Upper lobe of left lung (tissue), 6 donors: ENCODE measurements around the gene ANKRD13D. TPM values are rescaled to one million over a fixed set of nuclear protein-coding genes. Genes with fewer than 3 reads are reported as not detected.

Source experiments
- ATAC-seq, 2 donors: fragments of 200-7000 bp; cut with Tn5 transposase; one replicate each; pipeline ENCODE4 v1.9.1; 2022; ENCODE audit warnings: mild to moderate bottlenecking in 2 of 2, moderate library complexity in 2 of 2; ENCODE audit not compliant: low FRiP score in 2 of 2
- DNase-seq, 2 donors: peaks; one replicate each; pipeline ENCODE4 v3.0.0-alpha.2; 2019 to 2020
- H3K27ac ChIP-seq, 4 donors: fragments of 200-600 bp; sonication (generic); one replicate each; pipeline ENCODE4 v1.5.1; 2016 to 2019
- H3K27me3 ChIP-seq, 4 donors: fragments of 200-600 bp; sonication (generic); one replicate each; pipeline ENCODE4 v1.5.1; 2017 to 2019
- H3K36me3 ChIP-seq, 4 donors: fragments of 200-600 bp; sonication (generic); one replicate each; pipeline ENCODE4 v1.5.1; 2016 to 2019
- H3K4me1 ChIP-seq, 4 donors: fragments of 200-600 bp; sonication (generic); one replicate each; pipeline ENCODE4 v1.5.1; 2018 to 2019
- H3K4me3 ChIP-seq, 4 donors: fragments of 200-600 bp; sonication (generic); one replicate each; pipeline ENCODE4 v1.5.1; 2017 to 2019; ENCODE audit warnings: mild to moderate bottlenecking in 2 of 4, moderate library complexity in 1 of 4
- H3K9me3 ChIP-seq, 4 donors: fragments of 200-600 bp; sonication (generic); one replicate each; pipeline ENCODE4 v1.5.1; 2018 to 2019
- CTCF ChIP-seq, 6 experiments: fragments of 450-650 bp in 4 of 6; fragments of 200-600 bp in 2 of 6; sonication (generic) in 2 of 6; IDR thresholded peaks; one replicate each; pipeline ENCODE4 v1.5.1; 2016 to 2019; ENCODE audit warnings: antibody characterized with exemption in 6 of 6
- EP300 ChIP-seq, 4 donors: sonication (generic); formaldehyde crosslinking; IDR thresholded peaks; one replicate each; pipeline ENCODE4 v1.5.1; 2017; ENCODE audit warnings: antibody characterized with exemption in 4 of 4, control low read depth in 2 of 4
- POLR2A ChIP-seq, 4 donors: fragments of 450-650 bp; IDR thresholded peaks; one replicate each; pipeline ENCODE4 v1.5.1; 2016 to 2017; ENCODE audit warnings: antibody characterized with exemption in 4 of 4, mild to moderate bottlenecking in 2 of 4
- POLR2AphosphoS5 ChIP-seq, 2 donors: sonication (generic); formaldehyde crosslinking; IDR thresholded peaks; one replicate each; pipeline ENCODE4 v1.5.1; 2017; ENCODE audit warnings: antibody characterized with exemption in 2 of 2
- WGBS, 2 donors: methylation state at CpG; one replicate each; pipeline ENCODE4 v1.1.5; 2017 to 2018; 5-methylcytosine and 5-hydroxymethylcytosine counted together
- total RNA-seq, 6 donors: library from RNA; depleted of rRNA in 4 of 6; stranded (reverse); fragments of >200 nt in 4 of 6; gene quantifications; one replicate each; pipeline versions ENCODE4 v1.1.0 to v1.2.1, GENCODE V29; 2016 to 2021
- donor health status: DM: no; HTN: no; CAD: no; lungs with moderate emphysema.
- donor health status: DM: no; HTN: yes; CAD: no; lungs with severe emphysema.

ANKRD13D gene
- total RNA-seq, 6 donors from 2014 or later, result 47.4 to 221 (median 78.3) TPM

DNA sequence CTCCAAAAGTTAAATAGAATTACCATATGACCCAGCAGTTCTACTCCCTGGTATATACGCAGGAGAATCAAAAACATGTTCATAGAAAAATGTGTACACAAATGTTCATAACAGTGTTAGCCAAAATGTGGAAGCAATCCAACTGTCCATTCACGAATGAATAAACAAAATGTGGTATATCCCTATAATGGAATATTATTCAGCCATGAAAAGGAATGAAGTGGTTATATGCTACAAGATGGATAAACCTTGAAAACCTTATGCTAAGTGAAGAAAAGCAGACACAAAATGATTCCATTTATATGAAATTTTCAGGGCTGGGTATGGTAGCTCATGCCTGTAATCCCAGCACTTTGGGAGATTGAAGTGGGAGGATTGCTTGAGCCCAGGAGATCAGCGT, 48.2 kb downstream of the ANKRD13D start:
- 93 to 96% methylated on average over 3 of the region's 3 CpGs for WGBS, 2 donors
- Histone ChIP-seq H3K27me3 (no peaks in the 10 kb centered on the region), H3K27ac (no peak overlapping the region), H3K36me3 (peaks cover 0 to 4% (median 2%) of the 10 kb centered on the region in 4 donors), H3K4me1 (no peaks in the 10 kb centered on the region), H3K9me3 (no peaks in the 10 kb centered on the region), H3K4me3 (no peak overlapping the region)
- TF ChIP-seq POLR2AphosphoS5 (IDR thresholded peaks at IDR 0.05) (no peak), POLR2A (IDR thresholded peaks at IDR 0.05) (no peak), CTCF (IDR thresholded peaks at IDR 0.05) (no peak), EP300 (IDR thresholded peaks at IDR 0.05) (no peak)
- ATAC-seq, result no peak
- DNase-seq, result no peak

DNA sequence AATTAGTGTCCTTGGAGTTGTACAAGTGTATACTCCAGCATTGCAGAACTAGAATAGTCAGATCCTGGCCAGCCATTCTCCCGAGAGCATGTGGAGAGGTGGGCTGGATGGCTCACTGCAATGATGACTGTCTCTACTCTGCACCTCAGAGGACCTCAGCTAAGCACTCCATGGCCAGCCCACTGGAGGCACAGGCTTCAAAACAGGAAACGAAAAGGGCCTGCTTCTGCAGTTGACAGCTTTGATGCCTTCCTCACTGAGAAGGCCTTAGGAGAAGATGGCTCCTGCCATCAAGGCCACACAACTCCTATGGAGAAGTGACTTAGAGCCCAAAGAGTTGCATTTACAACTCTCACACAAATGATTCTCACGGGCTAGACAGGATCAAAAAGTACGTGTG, 55.2 kb downstream of the ANKRD13D start:
- Histone ChIP-seq H3K27me3 (no peaks in the 10 kb centered on the region), H3K4me3 (no peak overlapping the region), H3K27ac (no peak overlapping the region), H3K4me1 (peaks cover 4 to 22% (median 11%) of the 10 kb centered on the region in 4 donors), H3K36me3 (no peaks in the 10 kb centered on the region), H3K9me3 (no peaks in the 10 kb centered on the region)
- DNase-seq, result no peak
- no peak for ATAC-seq
- no peak for TF ChIP-seq CTCF (IDR thresholded peaks at IDR 0.05)
- no peak for TF ChIP-seq POLR2A (IDR thresholded peaks at IDR 0.05)
- no peak for TF ChIP-seq EP300 (IDR thresholded peaks at IDR 0.05)
- TF ChIP-seq POLR2AphosphoS5 (IDR thresholded peaks at IDR 0.05), result no peak
- 72 to 90% methylated on average over 3 to 4 of the region's 4 CpGs for WGBS, 2 donors

- peak overlapping the region in 3 of 4 donors; percentile 21 to 24 (median 23) for H3K27ac ChIP-seq
- DNase-seq (no peak), ATAC-seq (peak; percentile 16 to 21)
- WGBS, 2 donors, result 74 to 77% methylated on average over 8 of the region's 8 CpGs
- no peaks in the 10 kb centered on the region for H3K36me3 ChIP-seq
- no peaks in the 10 kb centered on the region for H3K27me3 ChIP-seq
- no peaks in the 10 kb centered on the region for H3K9me3 ChIP-seq
- peaks cover 4 to 22% (median 11%) of the 10 kb centered on the region in 4 donors for H3K4me1 ChIP-seq
- TF ChIP-seq POLR2AphosphoS5 (IDR thresholded peaks at IDR 0.05), result no peak
- no peak overlapping the region for H3K4me3 ChIP-seq
Observed at GRCh38 chr11:67345247-67345919, 56.3 kb downstream of the ANKRD13D start.

GRCh38 chr11:67345920-67346819, 57.1 kb downstream of the ANKRD13D start:
- peak in 1 of 2 donors; percentile 62 for DNase-seq
- WGBS, 2 donors, result 64 to 66% methylated on average over 7 of the region's 7 CpGs
- Histone ChIP-seq H3K4me3 (no peak overlapping the region), H3K36me3 (no peaks in the 10 kb centered on the region), H3K4me1 (peaks cover 9 to 27% (median 17%) of the 10 kb centered on the region in 4 donors), H3K27ac (peak overlapping the region; percentile 13 to 36 (median 22)), H3K9me3 (no peaks in the 10 kb centered on the region), H3K27me3 (no peaks in the 10 kb centered on the region)
- peak; percentile 43 to 76 (median 68) for TF ChIP-seq CTCF (IDR thresholded peaks at IDR 0.05)
- no peak for TF ChIP-seq POLR2A (IDR thresholded peaks at IDR 0.05)
- peak in 2 of 4 donors; percentile 44 to 57 for TF ChIP-seq EP300 (IDR thresholded peaks at IDR 0.05)
- no peak for TF ChIP-seq POLR2AphosphoS5 (IDR thresholded peaks at IDR 0.05)
- peak; percentile 59 to 89 for ATAC-seq
